K562 (cell line): ENCODE data around the gene HDAC5. TPM values are rescaled to one million over a fixed set of nuclear protein-coding genes. Genes with fewer than 3 reads are reported as not detected.

ENCODE experiments used
- FOXA3 ChIP-seq, 2 experiments: fragments of 450-650 bp in 1 of 2; sonication (generic) in 1 of 2; formaldehyde crosslinking; IDR thresholded peaks in 1 of 2; conservative IDR thresholded peaks in 1 of 2; 2 replicates each; pipeline versions ENCODE4 v1.4.0 to v1.8.0; 2020 to 2022; ENCODE audit warnings: mild to moderate bottlenecking in 2 of 2, missing genetic modification reagents in 1 of 2
- MYNN ChIP-seq, 2 experiments: sonication (generic); formaldehyde crosslinking in 1 of 2; IDR thresholded peaks; 2 replicates each; pipeline versions ENCODE4 v1.5.0 to v1.6.1; 2016 to 2020; ENCODE audit warnings: antibody characterized with exemption in 1 of 2, missing genetic modification reagents in 1 of 2
- PTBP1 ChIP-seq: fragments of 200-400 bp; formaldehyde crosslinking; IDR thresholded peaks from 2 replicates; pipeline ENCODE4 v1.6.1; 2017; ENCODE audit warnings: low read depth, low read length
- TRIM28 ChIP-seq: fragments of 450-650 bp; IDR thresholded peaks from 2 replicates; pipeline ENCODE4 v1.6.1; 2017
- ZNF175 ChIP-seq: fragments of 200-800 bp; sonication (Bioruptor generic); IDR thresholded peaks from 2 replicates; pipeline ENCODE4 v1.6.1; 2016; ENCODE audit warnings: low read depth, mild to moderate bottlenecking, missing genetic modification characterization, missing compliant biosample characterization
- ZNF318 ChIP-seq, 2 experiments: fragments of 450-650 bp; IDR thresholded peaks; 2 replicates each; pipeline ENCODE4 v1.6.1; 2016; ENCODE audit warnings: mild to moderate bottlenecking in 2 of 2, borderline replicate concordance in 1 of 2, low read depth in 1 of 2, moderate library complexity in 1 of 2
- polyA plus RNA-seq, 8 experiments: library from polyadenylated mRNA; depleted of rRNA in 4 of 8; stranded (reverse) in 5 of 8; unstranded in 3 of 8; fragments of >200 nt; fragmentation: Nextera tagmentation in 2 of 8; fragmentation: Illumina TruSeq in 1 of 8; extraction: Ambion mirVana in 2 of 8; extraction: Trizol in 1 of 8; gene quantifications; 2 replicates each; pipeline versions ENCODE4 v1.2.1 to v1.2.3, GENCODE V29; 2011 to 2014; ENCODE audit warnings: inconsistent platforms in 1 of 8, missing spikeins in 1 of 8
- total RNA-seq, 7 experiments: library from RNA; depleted of rRNA in 6 of 7; stranded (reverse); fragments of >200 nt in 6 of 7; fragmentation: Illumina TruSeq in 2 of 7; extraction: Trizol in 2 of 7; gene quantifications; 2 replicates each; pipeline versions ENCODE4 v1.2.1 to v1.2.3, GENCODE V29; 2011 to 2021; ENCODE audit warnings: low replicate concordance in 1 of 7

HDAC5 gene
- total and polyA plus RNA-seq, 9 of the 15 experiments (the other 6 are each of a cell fraction or from before 2014, with no cell fraction given): 0.45 to 26.2 (median 16.4) TPM

- TF ChIP-seq ZNF318 (IDR thresholded peaks at IDR 0.05; ENCODE audit: borderline replicate concordance in 1 of 2, low read depth in 1 of 2) (peak in 1 of 2 experiments; percentile 93; a peak in 2 of 4 replicates), TRIM28 (peak; percentile 72; the same call in 1 of the 2 replicates), ZNF175 (no peak), MYNN (IDR thresholded peaks at IDR 0.05) (0 out of 2 replicates have a peak, but pooled peaks have one; percentile 23), MYNN (CRISPR knock-in tag; IDR thresholded peaks at IDR 0.05) (no peak), PTBP1 (no peak), FOXA3 (CRISPR knock-in tag; conservative IDR thresholded peaks at IDR 0.05 in 1 of 2, IDR thresholded peaks at IDR 0.05 in 1 of 2) (no peak)
Observed at GRCh38 chr17:44159519-44160210, 36.2 kb upstream of the HDAC5 start (continued).
